ENCODE measurements around the gene ZNF318.
A peak's percentile ranks its signal among the peaks of the same experiment; 100 is the strongest.

DNA sequence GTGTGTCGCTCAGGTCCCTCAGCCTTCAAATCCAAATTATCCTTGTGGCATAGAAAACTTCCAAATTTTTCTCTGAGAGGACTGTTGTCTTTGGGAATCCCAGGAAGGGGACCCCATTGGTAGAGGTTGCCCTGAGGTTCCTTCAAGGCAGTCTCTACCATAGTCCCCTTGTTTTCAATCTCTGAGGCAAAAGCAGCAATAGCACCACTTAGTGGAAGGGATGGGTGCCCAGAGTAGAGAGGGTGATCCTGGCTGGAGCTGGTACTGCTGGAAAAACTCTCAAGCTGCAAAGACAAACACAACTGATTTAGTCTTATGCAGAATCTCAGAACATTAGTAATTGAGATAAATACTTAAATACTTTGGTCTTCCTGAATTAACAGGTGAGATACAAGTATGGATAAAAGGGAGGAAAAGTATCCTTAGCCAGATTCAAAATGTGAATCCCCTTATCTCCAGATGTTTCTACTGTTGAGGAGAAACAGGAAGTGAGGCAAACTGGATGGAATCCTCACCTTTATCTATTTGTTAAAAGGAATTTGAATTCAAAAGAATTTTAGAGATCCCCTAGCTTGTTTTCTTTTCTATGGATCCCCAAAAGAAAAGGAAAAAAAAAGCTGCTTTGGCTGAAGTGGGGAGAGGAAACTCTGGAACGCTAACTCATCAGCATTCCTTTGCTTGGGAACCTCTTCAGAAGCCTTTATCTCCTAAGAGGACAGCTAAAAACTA lies 13.4 kb downstream of the ZNF318 start:
- TF ChIP-seq MAX (IDR thresholded peaks at IDR 0.05; ENCODE audit: insufficient read depth, insufficient read length) (no peak), POLR2AphosphoS5 (IDR thresholded peaks at IDR 0.05; ENCODE audit: insufficient read depth, low read depth, low read length) (no peak), EZH2 (IDR thresholded peaks at IDR 0.05; ENCODE audit: borderline replicate concordance, low read depth, low read length, severe bottlenecking) (no peak), FOS (IDR thresholded peaks at IDR 0.05; ENCODE audit: borderline replicate concordance, insufficient read depth, low read length) (no peak), POLR2A (IDR thresholded peaks at IDR 0.05; ENCODE audit: low read depth, low read length) (no peak), GATA2 (IDR thresholded peaks at IDR 0.05; ENCODE audit: insufficient read depth, insufficient read length, low read depth, low read length) (no peak), JUN (IDR thresholded peaks at IDR 0.05; ENCODE audit: borderline replicate concordance, insufficient read depth, insufficient read length, low read depth) (no peak)
- TF ChIP-seq, protein P1, sequence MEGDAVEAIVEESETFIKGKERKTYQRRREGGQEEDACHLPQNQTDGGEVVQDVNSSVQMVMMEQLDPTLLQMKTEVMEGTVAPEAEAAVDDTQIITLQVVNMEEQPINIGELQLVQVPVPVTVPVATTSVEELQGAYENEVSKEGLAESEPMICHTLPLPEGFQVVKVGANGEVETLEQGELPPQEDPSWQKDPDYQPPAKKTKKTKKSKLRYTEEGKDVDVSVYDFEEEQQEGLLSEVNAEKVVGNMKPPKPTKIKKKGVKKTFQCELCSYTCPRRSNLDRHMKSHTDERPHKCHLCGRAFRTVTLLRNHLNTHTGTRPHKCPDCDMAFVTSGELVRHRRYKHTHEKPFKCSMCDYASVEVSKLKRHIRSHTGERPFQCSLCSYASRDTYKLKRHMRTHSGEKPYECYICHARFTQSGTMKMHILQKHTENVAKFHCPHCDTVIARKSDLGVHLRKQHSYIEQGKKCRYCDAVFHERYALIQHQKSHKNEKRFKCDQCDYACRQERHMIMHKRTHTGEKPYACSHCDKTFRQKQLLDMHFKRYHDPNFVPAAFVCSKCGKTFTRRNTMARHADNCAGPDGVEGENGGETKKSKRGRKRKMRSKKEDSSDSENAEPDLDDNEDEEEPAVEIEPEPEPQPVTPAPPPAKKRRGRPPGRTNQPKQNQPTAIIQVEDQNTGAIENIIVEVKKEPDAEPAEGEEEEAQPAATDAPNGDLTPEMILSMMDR (IDR thresholded peaks at IDR 0.05; ENCODE audit: extremely low read depth in 1 of 2, insufficient read depth in 1 of 2, low read depth in 1 of 2, low read length in 2 of 2), result peak in 1 of 2 donors; percentile 23
